SK-N-SH treated with all-trans-retinoic acid at 6 μM for 48 hours (cell line): ENCODE measurements around the gene LRRC37A3.

Experiments
- ATAC-seq: fragments of 200-7000 bp; cut with Tn5 transposase; 3 replicates; pipeline ENCODE4 v1.9.1; 2020; ENCODE audit warnings: mild to moderate bottlenecking, moderate library complexity
- ARNTL ChIP-seq: fragments of 450-650 bp; formaldehyde crosslinking; IDR thresholded peaks from 2 replicates; pipeline ENCODE4 v1.5.0; 2020; ENCODE audit warnings: low read depth, mild to moderate bottlenecking, moderate library complexity, borderline replicate concordance
- BACH2 ChIP-seq: fragments of 250-450 bp; sonication (Bioruptor Pico); IDR thresholded peaks from 2 replicates; pipeline ENCODE4 v1.9.0; 2021; ENCODE audit warnings: mild to moderate bottlenecking, borderline replicate concordance
- CSDC2 ChIP-seq: fragments of 250-450 bp; sonication (Bioruptor Pico); IDR thresholded peaks from 2 replicates; pipeline ENCODE4 v1.5.0; 2020; ENCODE audit warnings: mild to moderate bottlenecking, moderate library complexity
- ESRRG ChIP-seq: fragments of 250-450 bp; sonication (Bioruptor Pico); IDR thresholded peaks from 2 replicates; pipeline ENCODE4 v1.6.1; 2021; ENCODE audit warnings: mild to moderate bottlenecking
- GLIS3 ChIP-seq: fragments of 250-450 bp; sonication (Bioruptor Pico); IDR thresholded peaks from 2 replicates; pipeline ENCODE4 v1.5.0; 2020; ENCODE audit warnings: mild to moderate bottlenecking, moderate library complexity
- ISL1 ChIP-seq: fragments of 250-450 bp; sonication (Bioruptor Pico); IDR thresholded peaks from 2 replicates; pipeline ENCODE4 v2.1.2; 2022; ENCODE audit warnings: mild to moderate bottlenecking, moderate library complexity
- OSR1 ChIP-seq: fragments of 250-450 bp; sonication (Bioruptor Pico); IDR thresholded peaks from 2 replicates; pipeline ENCODE4 v1.8.0; 2022; ENCODE audit warnings: moderate library complexity, mild to moderate bottlenecking, inconsistent platforms
- PPARA ChIP-seq: fragments of 250-450 bp; sonication (Bioruptor Pico); IDR thresholded peaks from 2 replicates; pipeline ENCODE4 v1.5.0; 2020; ENCODE audit warnings: mild to moderate bottlenecking, borderline replicate concordance
- SNAI2 ChIP-seq: fragments of 250-450 bp; sonication (Bioruptor Pico); IDR thresholded peaks from 2 replicates; pipeline ENCODE4 v1.5.0; 2020; ENCODE audit warnings: mild to moderate bottlenecking, moderate library complexity
- TOX ChIP-seq: fragments of 250-450 bp; sonication (Bioruptor Pico); IDR thresholded peaks from 2 replicates; pipeline ENCODE4 v1.8.0; 2021; ENCODE audit warnings: mild to moderate bottlenecking, moderate library complexity, borderline replicate concordance
- ZC3H10 ChIP-seq: fragments of 250-450 bp; sonication (Bioruptor Pico); IDR thresholded peaks from 2 replicates; pipeline ENCODE4 v1.5.1; 2021; ENCODE audit warnings: mild to moderate bottlenecking, moderate library complexity
- ZFP3 ChIP-seq: fragments of 250-450 bp; sonication (Bioruptor Pico); IDR thresholded peaks from 2 replicates; pipeline ENCODE4 v1.5.0; 2020; ENCODE audit warnings: mild to moderate bottlenecking, moderate library complexity
- ZFP30 ChIP-seq: fragments of 450-650 bp; formaldehyde crosslinking; IDR thresholded peaks from 2 replicates; pipeline ENCODE4 v1.5.0; 2022; ENCODE audit warnings: mild to moderate bottlenecking, moderate library complexity
- ZNF565 ChIP-seq: fragments of 450-650 bp; formaldehyde crosslinking; conservative IDR thresholded peaks from 2 replicates; pipeline ENCODE4 v1.5.0; 2020; ENCODE audit warnings: low read depth, mild to moderate bottlenecking, moderate library complexity
- ZNF70 ChIP-seq: fragments of 450-650 bp; formaldehyde crosslinking; IDR thresholded peaks from 2 replicates; pipeline ENCODE4 v1.5.0; 2020; ENCODE audit warnings: mild to moderate bottlenecking, moderate library complexity
- TF ChIP-seq, protein P1 (sequence below): fragments of 250-450 bp; sonication (Bioruptor Pico); IDR thresholded peaks from 2 replicates; pipeline ENCODE4 v1.8.0; 2020; ENCODE audit warnings: mild to moderate bottlenecking, moderate library complexity, borderline replicate concordance
- TF ChIP-seq, protein P2 (sequence below): fragments of 250-450 bp; sonication (Bioruptor Pico); IDR thresholded peaks from 2 replicates; pipeline ENCODE4 v1.5.1; 2020; ENCODE audit warnings: low read depth, mild to moderate bottlenecking, moderate library complexity
- TF ChIP-seq, protein P3 (sequence below): fragments of 250-450 bp; sonication (Bioruptor Pico); IDR thresholded peaks from 2 replicates; pipeline ENCODE4 v1.8.0; 2021; ENCODE audit warnings: low read depth, mild to moderate bottlenecking, moderate library complexity, borderline replicate concordance
- TF ChIP-seq, protein P4 (sequence below): fragments of 250-450 bp; sonication (Bioruptor Pico); IDR thresholded peaks from 2 replicates; pipeline ENCODE4 v1.5.0; 2020; ENCODE audit warnings: mild to moderate bottlenecking, moderate library complexity
- TF ChIP-seq, protein P5 (sequence below): fragments of 250-450 bp; sonication (Bioruptor Pico); IDR thresholded peaks from 2 replicates; pipeline ENCODE4 v1.5.1; 2021; ENCODE audit warnings: mild to moderate bottlenecking, moderate library complexity

The LRRC37A3 gene

DNA sequence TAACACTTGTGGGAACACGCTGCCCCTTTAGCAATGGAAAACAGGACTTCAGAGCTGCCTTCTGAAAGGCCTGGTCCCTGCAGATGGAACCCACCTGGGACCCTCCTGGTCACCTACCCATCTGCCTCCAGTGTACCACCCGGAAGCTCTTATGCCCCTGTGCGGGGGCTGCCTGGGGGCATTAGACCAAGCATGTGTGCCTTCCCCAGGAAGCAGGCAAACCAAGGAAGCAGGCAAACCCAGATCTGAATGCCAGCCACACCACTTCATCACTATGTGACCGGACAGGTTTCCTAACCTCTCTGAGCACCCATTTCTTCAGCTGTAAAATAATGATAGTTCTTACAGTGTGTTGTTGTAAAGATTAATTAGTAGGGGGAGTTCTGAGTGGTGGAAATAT lies 20.8 kb upstream of the LRRC37A3 start:
- ATAC-seq = no peak
- TF ChIP-seq ZFP3 (CRISPR knock-in tag) = no peak
- no peak for TF ChIP-seq ARNTL (CRISPR knock-in tag)
- no peak for TF ChIP-seq PPARA (CRISPR knock-in tag)
- TF ChIP-seq, protein P1, sequence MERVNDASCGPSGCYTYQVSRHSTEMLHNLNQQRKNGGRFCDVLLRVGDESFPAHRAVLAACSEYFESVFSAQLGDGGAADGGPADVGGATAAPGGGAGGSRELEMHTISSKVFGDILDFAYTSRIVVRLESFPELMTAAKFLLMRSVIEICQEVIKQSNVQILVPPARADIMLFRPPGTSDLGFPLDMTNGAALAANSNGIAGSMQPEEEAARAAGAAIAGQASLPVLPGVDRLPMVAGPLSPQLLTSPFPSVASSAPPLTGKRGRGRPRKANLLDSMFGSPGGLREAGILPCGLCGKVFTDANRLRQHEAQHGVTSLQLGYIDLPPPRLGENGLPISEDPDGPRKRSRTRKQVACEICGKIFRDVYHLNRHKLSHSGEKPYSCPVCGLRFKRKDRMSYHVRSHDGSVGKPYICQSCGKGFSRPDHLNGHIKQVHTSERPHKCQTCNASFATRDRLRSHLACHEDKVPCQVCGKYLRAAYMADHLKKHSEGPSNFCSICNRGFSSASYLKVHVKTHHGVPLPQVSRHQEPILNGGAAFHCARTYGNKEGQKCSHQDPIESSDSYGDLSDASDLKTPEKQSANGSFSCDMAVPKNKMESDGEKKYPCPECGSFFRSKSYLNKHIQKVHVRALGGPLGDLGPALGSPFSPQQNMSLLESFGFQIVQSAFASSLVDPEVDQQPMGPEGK = no peak
- TF ChIP-seq, protein P2, sequence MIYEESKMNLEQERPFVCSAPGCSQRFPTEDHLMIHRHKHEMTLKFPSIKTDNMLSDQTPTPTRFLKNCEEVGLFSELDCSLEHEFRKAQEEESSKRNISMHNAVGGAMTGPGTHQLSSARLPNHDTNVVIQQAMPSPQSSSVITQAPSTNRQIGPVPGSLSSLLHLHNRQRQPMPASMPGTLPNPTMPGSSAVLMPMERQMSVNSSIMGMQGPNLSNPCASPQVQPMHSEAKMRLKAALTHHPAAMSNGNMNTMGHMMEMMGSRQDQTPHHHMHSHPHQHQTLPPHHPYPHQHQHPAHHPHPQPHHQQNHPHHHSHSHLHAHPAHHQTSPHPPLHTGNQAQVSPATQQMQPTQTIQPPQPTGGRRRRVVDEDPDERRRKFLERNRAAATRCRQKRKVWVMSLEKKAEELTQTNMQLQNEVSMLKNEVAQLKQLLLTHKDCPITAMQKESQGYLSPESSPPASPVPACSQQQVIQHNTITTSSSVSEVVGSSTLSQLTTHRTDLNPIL = no peak
- TF ChIP-seq ZC3H10 (CRISPR knock-in tag) = no peak
- no peak for TF ChIP-seq SNAI2 (CRISPR knock-in tag)
- TF ChIP-seq, protein P3, sequence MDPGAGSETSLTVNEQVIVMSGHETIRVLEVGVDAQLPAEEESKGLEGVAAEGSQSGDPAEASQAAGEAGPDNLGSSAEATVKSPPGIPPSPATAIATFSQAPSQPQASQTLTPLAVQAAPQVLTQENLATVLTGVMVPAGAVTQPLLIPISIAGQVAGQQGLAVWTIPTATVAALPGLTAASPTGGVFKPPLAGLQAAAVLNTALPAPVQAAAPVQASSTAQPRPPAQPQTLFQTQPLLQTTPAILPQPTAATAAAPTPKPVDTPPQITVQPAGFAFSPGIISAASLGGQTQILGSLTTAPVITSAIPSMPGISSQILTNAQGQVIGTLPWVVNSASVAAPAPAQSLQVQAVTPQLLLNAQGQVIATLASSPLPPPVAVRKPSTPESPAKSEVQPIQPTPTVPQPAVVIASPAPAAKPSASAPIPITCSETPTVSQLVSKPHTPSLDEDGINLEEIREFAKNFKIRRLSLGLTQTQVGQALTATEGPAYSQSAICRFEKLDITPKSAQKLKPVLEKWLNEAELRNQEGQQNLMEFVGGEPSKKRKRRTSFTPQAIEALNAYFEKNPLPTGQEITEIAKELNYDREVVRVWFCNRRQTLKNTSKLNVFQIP (CRISPR knock-in tag) = no peak
- TF ChIP-seq ZNF565 (CRISPR knock-in tag) = no peak
- no peak for TF ChIP-seq CSDC2
- no peak for TF ChIP-seq ESRRG (CRISPR knock-in tag)
- no peak for TF ChIP-seq ZFP30
- TF ChIP-seq, all 23 proteins: peak for 0

DNA sequence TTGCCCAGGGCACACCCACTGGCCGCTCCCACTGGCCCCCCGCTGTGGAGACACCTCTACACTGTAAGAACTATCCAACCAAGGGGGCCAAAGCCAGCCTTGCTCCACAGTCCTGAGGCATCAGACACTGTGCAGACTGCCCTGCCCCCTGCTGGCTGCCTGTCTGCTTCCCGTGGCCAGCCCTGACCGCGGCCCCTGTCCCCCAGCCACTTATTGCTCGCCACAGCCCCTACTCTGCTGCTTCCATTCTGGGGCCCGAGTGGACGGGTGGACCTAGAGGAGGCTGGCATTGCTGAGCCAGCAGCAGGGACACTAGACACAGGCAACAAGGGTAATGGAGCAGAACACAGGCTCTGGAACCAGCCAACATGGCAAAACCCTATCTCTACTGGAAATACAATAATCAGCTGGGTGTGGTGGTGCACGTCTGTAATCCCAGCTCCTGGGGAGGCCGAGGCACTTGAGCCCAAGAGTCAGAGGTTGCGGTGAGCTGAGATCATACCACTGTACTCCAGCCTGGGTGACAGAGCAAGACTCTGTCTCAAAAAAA lies 19.7 kb upstream of the LRRC37A3 start:
- ATAC-seq = peak; percentile 85
- TF ChIP-seq, protein P4, sequence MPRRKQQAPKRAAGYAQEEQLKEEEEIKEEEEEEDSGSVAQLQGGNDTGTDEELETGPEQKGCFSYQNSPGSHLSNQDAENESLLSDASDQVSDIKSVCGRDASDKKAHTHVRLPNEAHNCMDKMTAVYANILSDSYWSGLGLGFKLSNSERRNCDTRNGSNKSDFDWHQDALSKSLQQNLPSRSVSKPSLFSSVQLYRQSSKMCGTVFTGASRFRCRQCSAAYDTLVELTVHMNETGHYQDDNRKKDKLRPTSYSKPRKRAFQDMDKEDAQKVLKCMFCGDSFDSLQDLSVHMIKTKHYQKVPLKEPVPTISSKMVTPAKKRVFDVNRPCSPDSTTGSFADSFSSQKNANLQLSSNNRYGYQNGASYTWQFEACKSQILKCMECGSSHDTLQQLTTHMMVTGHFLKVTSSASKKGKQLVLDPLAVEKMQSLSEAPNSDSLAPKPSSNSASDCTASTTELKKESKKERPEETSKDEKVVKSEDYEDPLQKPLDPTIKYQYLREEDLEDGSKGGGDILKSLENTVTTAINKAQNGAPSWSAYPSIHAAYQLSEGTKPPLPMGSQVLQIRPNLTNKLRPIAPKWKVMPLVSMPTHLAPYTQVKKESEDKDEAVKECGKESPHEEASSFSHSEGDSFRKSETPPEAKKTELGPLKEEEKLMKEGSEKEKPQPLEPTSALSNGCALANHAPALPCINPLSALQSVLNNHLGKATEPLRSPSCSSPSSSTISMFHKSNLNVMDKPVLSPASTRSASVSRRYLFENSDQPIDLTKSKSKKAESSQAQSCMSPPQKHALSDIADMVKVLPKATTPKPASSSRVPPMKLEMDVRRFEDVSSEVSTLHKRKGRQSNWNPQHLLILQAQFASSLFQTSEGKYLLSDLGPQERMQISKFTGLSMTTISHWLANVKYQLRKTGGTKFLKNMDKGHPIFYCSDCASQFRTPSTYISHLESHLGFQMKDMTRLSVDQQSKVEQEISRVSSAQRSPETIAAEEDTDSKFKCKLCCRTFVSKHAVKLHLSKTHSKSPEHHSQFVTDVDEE (CRISPR knock-in tag) = no peak
- TF ChIP-seq TOX (CRISPR knock-in tag) (no peak), ZNF565 (CRISPR knock-in tag) (no peak), BACH2 (CRISPR knock-in tag) (no peak)
- TF ChIP-seq, protein P3 (CRISPR knock-in tag) = no peak

DNA sequence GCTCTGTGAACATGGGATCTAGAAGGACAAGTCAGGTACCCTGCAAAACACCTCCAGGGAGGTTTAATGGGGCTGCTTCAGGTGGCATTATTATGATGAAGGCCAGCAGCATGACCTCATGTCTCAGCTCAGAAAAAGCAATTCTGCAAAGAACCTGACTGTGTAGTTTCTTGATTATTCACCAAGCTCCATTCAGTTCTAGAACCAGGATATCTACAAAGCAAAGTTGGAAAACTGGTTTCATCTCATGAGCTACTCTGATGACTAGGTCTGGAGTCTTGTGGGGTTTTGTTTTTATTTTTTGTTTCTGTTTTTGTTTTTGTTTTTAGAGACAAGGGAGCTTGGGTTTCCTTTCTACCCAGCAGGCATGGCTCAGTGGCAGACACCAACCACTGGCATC lies 19.0 kb upstream of the LRRC37A3 start:
- no peak for ATAC-seq

More for the DNA sequence above, 19.0 kb upstream of the LRRC37A3 start:
- no peak for TF ChIP-seq ISL1 (CRISPR knock-in tag)
- TF ChIP-seq ZFP30 = no peak
- no peak for TF ChIP-seq GLIS3 (CRISPR knock-in tag)
- TF ChIP-seq, protein P4 (CRISPR knock-in tag) = no peak
- no peak for TF ChIP-seq BACH2 (CRISPR knock-in tag)
- no peak for TF ChIP-seq OSR1 (CRISPR knock-in tag)
- TF ChIP-seq ESRRG (CRISPR knock-in tag) = no peak
- TF ChIP-seq, protein P5, sequence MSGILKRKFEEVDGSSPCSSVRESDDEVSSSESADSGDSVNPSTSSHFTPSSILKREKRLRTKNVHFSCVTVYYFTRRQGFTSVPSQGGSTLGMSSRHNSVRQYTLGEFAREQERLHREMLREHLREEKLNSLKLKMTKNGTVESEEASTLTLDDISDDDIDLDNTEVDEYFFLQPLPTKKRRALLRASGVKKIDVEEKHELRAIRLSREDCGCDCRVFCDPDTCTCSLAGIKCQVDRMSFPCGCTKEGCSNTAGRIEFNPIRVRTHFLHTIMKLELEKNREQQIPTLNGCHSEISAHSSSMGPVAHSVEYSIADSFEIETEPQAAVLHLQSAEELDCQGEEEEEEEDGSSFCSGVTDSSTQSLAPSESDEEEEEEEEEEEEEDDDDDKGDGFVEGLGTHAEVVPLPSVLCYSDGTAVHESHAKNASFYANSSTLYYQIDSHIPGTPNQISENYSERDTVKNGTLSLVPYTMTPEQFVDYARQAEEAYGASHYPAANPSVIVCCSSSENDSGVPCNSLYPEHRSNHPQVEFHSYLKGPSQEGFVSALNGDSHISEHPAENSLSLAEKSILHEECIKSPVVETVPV (CRISPR knock-in tag) = no peak
- TF ChIP-seq ZNF70 (CRISPR knock-in tag) = no peak
- no peak for TF ChIP-seq SNAI2 (CRISPR knock-in tag)
- TF ChIP-seq, all 23 proteins: peak for 0
